SK-N-SH treated with all-trans-retinoic acid at 6 μM for 48 hours (cell line): ENCODE results near the gene CALN1.

Experiments
- ATAC-seq: fragments of 200-7000 bp; cut with Tn5 transposase; 3 replicates; pipeline ENCODE4 v1.9.1; 2020; ENCODE audit warnings: mild to moderate bottlenecking, moderate library complexity
- BACH2 ChIP-seq: fragments of 250-450 bp; sonication (Bioruptor Pico); IDR thresholded peaks from 2 replicates; pipeline ENCODE4 v1.9.0; 2021; ENCODE audit warnings: mild to moderate bottlenecking, borderline replicate concordance
- CREB5 ChIP-seq: fragments of 250-450 bp; sonication (Bioruptor Pico); IDR thresholded peaks from 2 replicates; pipeline ENCODE4 v1.5.1; 2020; ENCODE audit warnings: low read depth, mild to moderate bottlenecking, moderate library complexity
- CSDC2 ChIP-seq: fragments of 250-450 bp; sonication (Bioruptor Pico); IDR thresholded peaks from 2 replicates; pipeline ENCODE4 v1.5.0; 2020; ENCODE audit warnings: mild to moderate bottlenecking, moderate library complexity
- CSRNP3 ChIP-seq: fragments of 250-450 bp; sonication (Bioruptor Pico); IDR thresholded peaks from 2 replicates; pipeline ENCODE4 v1.5.1; 2021; ENCODE audit warnings: mild to moderate bottlenecking, moderate library complexity
- ESRRG ChIP-seq: fragments of 250-450 bp; sonication (Bioruptor Pico); IDR thresholded peaks from 2 replicates; pipeline ENCODE4 v1.6.1; 2021; ENCODE audit warnings: mild to moderate bottlenecking
- GLIS3 ChIP-seq: fragments of 250-450 bp; sonication (Bioruptor Pico); IDR thresholded peaks from 2 replicates; pipeline ENCODE4 v1.5.0; 2020; ENCODE audit warnings: mild to moderate bottlenecking, moderate library complexity
- ISL1 ChIP-seq: fragments of 250-450 bp; sonication (Bioruptor Pico); IDR thresholded peaks from 2 replicates; pipeline ENCODE4 v2.1.2; 2022; ENCODE audit warnings: mild to moderate bottlenecking, moderate library complexity
- OSR1 ChIP-seq: fragments of 250-450 bp; sonication (Bioruptor Pico); IDR thresholded peaks from 2 replicates; pipeline ENCODE4 v1.8.0; 2022; ENCODE audit warnings: moderate library complexity, mild to moderate bottlenecking, inconsistent platforms
- PATZ1 ChIP-seq: fragments of 250-450 bp; sonication (Bioruptor Pico); IDR thresholded peaks from 2 replicates; pipeline ENCODE4 v1.8.0; 2020; ENCODE audit warnings: mild to moderate bottlenecking, moderate library complexity, borderline replicate concordance
- PPARA ChIP-seq: fragments of 250-450 bp; sonication (Bioruptor Pico); IDR thresholded peaks from 2 replicates; pipeline ENCODE4 v1.5.0; 2020; ENCODE audit warnings: mild to moderate bottlenecking, borderline replicate concordance
- RARB ChIP-seq: fragments of 250-450 bp; sonication (Bioruptor Pico); IDR thresholded peaks from 2 replicates; pipeline ENCODE4 v1.8.0; 2021; ENCODE audit warnings: mild to moderate bottlenecking, moderate library complexity
- TCF4 ChIP-seq: fragments of 250-450 bp; sonication (Bioruptor Pico); IDR thresholded peaks from 2 replicates; pipeline ENCODE4 v1.8.0; 2021; ENCODE audit warnings: mild to moderate bottlenecking, moderate library complexity, borderline replicate concordance
- TOX ChIP-seq: fragments of 250-450 bp; sonication (Bioruptor Pico); IDR thresholded peaks from 2 replicates; pipeline ENCODE4 v1.8.0; 2021; ENCODE audit warnings: mild to moderate bottlenecking, moderate library complexity, borderline replicate concordance
- ZFP3 ChIP-seq: fragments of 250-450 bp; sonication (Bioruptor Pico); IDR thresholded peaks from 2 replicates; pipeline ENCODE4 v1.5.0; 2020; ENCODE audit warnings: mild to moderate bottlenecking, moderate library complexity
- ZNF565 ChIP-seq: fragments of 450-650 bp; formaldehyde crosslinking; conservative IDR thresholded peaks from 2 replicates; pipeline ENCODE4 v1.5.0; 2020; ENCODE audit warnings: low read depth, mild to moderate bottlenecking, moderate library complexity
- ZNF70 ChIP-seq: fragments of 450-650 bp; formaldehyde crosslinking; IDR thresholded peaks from 2 replicates; pipeline ENCODE4 v1.5.0; 2020; ENCODE audit warnings: mild to moderate bottlenecking, moderate library complexity
- ZNF8 ChIP-seq: fragments of 450-650 bp; formaldehyde crosslinking; IDR thresholded peaks from 2 replicates; pipeline ENCODE4 v1.5.0; 2020; ENCODE audit warnings: mild to moderate bottlenecking, moderate library complexity
- TF ChIP-seq, protein P1 (sequence below): fragments of 250-450 bp; sonication (Bioruptor Pico); IDR thresholded peaks from 2 replicates; pipeline ENCODE4 v1.8.0; 2021; ENCODE audit warnings: low read depth, mild to moderate bottlenecking, moderate library complexity, borderline replicate concordance
- TF ChIP-seq, protein P2 (sequence below): fragments of 250-450 bp; sonication (Bioruptor Pico); IDR thresholded peaks from 2 replicates; pipeline ENCODE4 v1.5.0; 2020; ENCODE audit warnings: mild to moderate bottlenecking, moderate library complexity

Gene CALN1

DNA sequence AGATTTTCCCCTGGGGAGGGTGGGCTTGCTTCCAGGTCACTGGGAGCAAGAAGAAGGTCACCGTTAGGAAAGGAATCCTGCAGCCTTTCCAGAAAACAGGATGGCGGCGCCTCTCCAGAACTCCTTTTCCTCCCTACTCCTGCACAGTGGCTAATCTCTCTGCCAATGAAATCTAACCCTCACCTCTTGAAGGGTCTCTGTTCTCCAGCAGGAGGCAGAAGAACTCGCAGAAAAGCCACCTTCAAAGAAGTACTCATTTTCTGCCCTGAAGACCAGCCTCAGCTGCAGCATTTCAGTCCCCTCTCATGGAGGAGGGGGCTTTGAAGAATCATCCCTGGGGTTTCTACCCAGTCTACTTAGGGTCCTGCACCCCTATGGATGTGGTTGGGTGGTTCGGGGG is 626.9 kb downstream of the CALN1 start:
- no peak for ATAC-seq
- TF ChIP-seq PPARA (CRISPR knock-in tag) (no peak), OSR1 (CRISPR knock-in tag) (no peak), RARB (CRISPR knock-in tag) (no peak), CSDC2 (no peak), TCF4 (CRISPR knock-in tag) (no peak)

- no peak for TF ChIP-seq CSRNP3 (CRISPR knock-in tag)
- TF ChIP-seq ZNF70 (CRISPR knock-in tag): no peak
- TF ChIP-seq CSDC2: no peak
- no peak for TF ChIP-seq GLIS3 (CRISPR knock-in tag)
- TF ChIP-seq ZNF565 (CRISPR knock-in tag): no peak
- TF ChIP-seq ZFP3 (CRISPR knock-in tag): no peak
- no peak for TF ChIP-seq PATZ1 (CRISPR knock-in tag)
These were observed 627.4 kb downstream of the CALN1 start for GRCh38 chr7:71784781-71785180.

DNA sequence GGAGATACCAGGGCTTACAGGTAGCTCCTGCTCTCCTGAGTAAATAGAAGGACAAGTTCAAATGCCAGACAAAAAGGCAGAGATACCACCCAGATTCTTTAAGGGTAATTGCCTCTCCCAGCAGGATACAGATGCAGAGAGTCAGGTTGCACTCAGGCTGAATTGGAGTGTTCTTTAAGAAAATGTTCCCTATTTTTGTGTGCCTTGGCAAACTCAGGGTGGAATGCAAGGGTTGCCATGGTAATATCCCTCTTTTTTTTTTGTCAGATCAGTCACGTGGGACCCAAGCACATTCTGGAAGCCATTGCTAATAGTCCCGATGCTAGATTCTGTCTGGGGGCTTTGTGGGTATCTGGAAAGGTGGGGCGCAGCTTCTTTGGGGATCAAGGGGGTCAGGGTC is 628.0 kb downstream of the CALN1 start:
- ATAC-seq: no peak
- TF ChIP-seq ESRRG (CRISPR knock-in tag) (no peak), PATZ1 (CRISPR knock-in tag) (no peak), ZFP3 (CRISPR knock-in tag) (no peak), RARB (CRISPR knock-in tag) (no peak)

More at GRCh38 chr7:71784781-71785180, 627.4 kb downstream of the CALN1 start:
- ATAC-seq: no peak

DNA sequence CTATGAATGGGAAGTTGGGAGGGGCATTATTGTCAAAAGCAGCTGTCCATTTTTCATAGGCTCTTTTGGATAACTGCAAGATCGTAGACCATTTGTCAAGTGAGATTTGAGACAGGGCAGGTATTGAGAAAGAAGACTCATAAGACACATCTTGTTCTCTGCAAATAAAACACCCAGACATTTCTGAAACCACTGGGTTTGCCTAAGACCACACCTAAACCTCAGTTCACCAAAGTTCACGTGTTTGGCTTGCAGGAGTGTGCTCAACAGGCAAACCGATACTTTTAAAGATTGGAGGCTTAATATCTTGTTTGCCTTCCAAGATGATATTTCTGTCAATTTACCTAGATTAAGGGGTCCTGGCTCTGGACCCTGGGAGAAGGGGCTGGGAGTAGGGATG is 628.4 kb downstream of the CALN1 start:
- no peak for ATAC-seq
- no peak for TF ChIP-seq CSRNP3 (CRISPR knock-in tag)
- no peak for TF ChIP-seq TCF4 (CRISPR knock-in tag)
- no peak for TF ChIP-seq OSR1 (CRISPR knock-in tag)
- TF ChIP-seq CSDC2: no peak
- TF ChIP-seq, protein P1, sequence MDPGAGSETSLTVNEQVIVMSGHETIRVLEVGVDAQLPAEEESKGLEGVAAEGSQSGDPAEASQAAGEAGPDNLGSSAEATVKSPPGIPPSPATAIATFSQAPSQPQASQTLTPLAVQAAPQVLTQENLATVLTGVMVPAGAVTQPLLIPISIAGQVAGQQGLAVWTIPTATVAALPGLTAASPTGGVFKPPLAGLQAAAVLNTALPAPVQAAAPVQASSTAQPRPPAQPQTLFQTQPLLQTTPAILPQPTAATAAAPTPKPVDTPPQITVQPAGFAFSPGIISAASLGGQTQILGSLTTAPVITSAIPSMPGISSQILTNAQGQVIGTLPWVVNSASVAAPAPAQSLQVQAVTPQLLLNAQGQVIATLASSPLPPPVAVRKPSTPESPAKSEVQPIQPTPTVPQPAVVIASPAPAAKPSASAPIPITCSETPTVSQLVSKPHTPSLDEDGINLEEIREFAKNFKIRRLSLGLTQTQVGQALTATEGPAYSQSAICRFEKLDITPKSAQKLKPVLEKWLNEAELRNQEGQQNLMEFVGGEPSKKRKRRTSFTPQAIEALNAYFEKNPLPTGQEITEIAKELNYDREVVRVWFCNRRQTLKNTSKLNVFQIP: no peak
- no peak for TF ChIP-seq GLIS3 (CRISPR knock-in tag)
- no peak for TF ChIP-seq TOX (CRISPR knock-in tag)

DNA sequence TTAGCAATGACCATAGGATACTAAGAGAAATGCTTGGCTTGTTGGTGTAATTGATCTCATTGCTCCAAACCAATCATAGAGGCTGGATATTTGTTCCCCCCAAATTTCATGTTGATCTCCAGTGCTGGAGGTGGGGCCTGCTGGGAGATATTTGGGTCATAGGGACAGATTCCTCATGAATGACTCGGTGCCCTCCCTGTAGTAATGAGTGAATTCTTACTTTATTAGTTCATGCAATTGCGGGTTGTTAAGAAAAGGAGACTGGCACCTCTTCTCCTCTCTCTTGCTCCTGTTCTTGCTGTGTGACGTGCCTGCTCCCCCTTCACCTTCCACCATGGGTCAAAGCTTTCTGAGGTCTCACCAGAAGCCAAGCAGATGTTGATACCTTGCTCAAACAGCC is 630.1 kb downstream of the CALN1 start:
- no peak for ATAC-seq
- TF ChIP-seq ISL1 (CRISPR knock-in tag): no peak
- no peak for TF ChIP-seq TCF4 (CRISPR knock-in tag)
- TF ChIP-seq, protein P2, sequence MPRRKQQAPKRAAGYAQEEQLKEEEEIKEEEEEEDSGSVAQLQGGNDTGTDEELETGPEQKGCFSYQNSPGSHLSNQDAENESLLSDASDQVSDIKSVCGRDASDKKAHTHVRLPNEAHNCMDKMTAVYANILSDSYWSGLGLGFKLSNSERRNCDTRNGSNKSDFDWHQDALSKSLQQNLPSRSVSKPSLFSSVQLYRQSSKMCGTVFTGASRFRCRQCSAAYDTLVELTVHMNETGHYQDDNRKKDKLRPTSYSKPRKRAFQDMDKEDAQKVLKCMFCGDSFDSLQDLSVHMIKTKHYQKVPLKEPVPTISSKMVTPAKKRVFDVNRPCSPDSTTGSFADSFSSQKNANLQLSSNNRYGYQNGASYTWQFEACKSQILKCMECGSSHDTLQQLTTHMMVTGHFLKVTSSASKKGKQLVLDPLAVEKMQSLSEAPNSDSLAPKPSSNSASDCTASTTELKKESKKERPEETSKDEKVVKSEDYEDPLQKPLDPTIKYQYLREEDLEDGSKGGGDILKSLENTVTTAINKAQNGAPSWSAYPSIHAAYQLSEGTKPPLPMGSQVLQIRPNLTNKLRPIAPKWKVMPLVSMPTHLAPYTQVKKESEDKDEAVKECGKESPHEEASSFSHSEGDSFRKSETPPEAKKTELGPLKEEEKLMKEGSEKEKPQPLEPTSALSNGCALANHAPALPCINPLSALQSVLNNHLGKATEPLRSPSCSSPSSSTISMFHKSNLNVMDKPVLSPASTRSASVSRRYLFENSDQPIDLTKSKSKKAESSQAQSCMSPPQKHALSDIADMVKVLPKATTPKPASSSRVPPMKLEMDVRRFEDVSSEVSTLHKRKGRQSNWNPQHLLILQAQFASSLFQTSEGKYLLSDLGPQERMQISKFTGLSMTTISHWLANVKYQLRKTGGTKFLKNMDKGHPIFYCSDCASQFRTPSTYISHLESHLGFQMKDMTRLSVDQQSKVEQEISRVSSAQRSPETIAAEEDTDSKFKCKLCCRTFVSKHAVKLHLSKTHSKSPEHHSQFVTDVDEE (CRISPR knock-in tag): no peak
- no peak for TF ChIP-seq PPARA (CRISPR knock-in tag)
- no peak for TF ChIP-seq CSRNP3 (CRISPR knock-in tag)
- TF ChIP-seq ZNF8 (CRISPR knock-in tag): no peak
- no peak for TF ChIP-seq GLIS3 (CRISPR knock-in tag)
- no peak for TF ChIP-seq ZNF565 (CRISPR knock-in tag)
- TF ChIP-seq RARB (CRISPR knock-in tag): no peak
- TF ChIP-seq ZNF70 (CRISPR knock-in tag): no peak
- TF ChIP-seq TOX (CRISPR knock-in tag): no peak
- no peak for TF ChIP-seq BACH2 (CRISPR knock-in tag)
- TF ChIP-seq CREB5 (CRISPR knock-in tag): no peak
